Stimulated activated CD4-positive, alpha-beta T cell treated with anti-CD3 and anti-CD28 coated beads, Interleukin-15, amount 100 ng/mL, for 24 hours (primary cell): ENCODE measurements around the gene ADI1.
"Not testable (repeated sequence)": the region's sequence is repeated elsewhere in the genome, so short reads cannot be mapped to it uniquely, and the experiment has no call there.

Experiments used
- DNase-seq: peaks from one replicate; pipeline ENCODE4 v3.0.0-alpha.2; 2020

The ADI1 gene

GRCh38 chr2:3461801-3462492 is 57.4 kb downstream of the ADI1 start:
- DNase-seq = peak; percentile 37

GRCh38 chr2:3460831-3461800 is 58.2 kb downstream of the ADI1 start:
- DNase-seq = no peak

- DNase-seq = no peak
Observed at GRCh38 chr2:3460156-3460555, 59.2 kb downstream of the ADI1 start.

- DNase-seq = no peak
Observed at GRCh38 chr2:3459185-3460015, 59.9 kb downstream of the ADI1 start.

- DNase-seq = no peak
Observed at GRCh38 chr2:3458396-3459184, 60.7 kb downstream of the ADI1 start.

GRCh38 chr2:3457524-3458395 is 61.6 kb downstream of the ADI1 start:
- no peak for DNase-seq

- no peak for DNase-seq
Observed at GRCh38 chr2:3456125-3456524, 63.2 kb downstream of the ADI1 start.

- no peak for DNase-seq
Observed at GRCh38 chr2:3454802-3455201, 64.5 kb downstream of the ADI1 start.

GRCh38 chr2:3454005-3454404 is 65.3 kb downstream of the ADI1 start:
- not testable (repeated sequence) for DNase-seq

- no peak for DNase-seq
Observed at GRCh38 chr2:3453190-3453999, 65.9 kb downstream of the ADI1 start.

- no peak for DNase-seq
Observed at GRCh38 chr2:3451926-3452671, 67.2 kb downstream of the ADI1 start.

GRCh38 chr2:3451169-3451568 is 68.2 kb downstream of the ADI1 start:
- no peak for DNase-seq

GRCh38 chr2:3450385-3451010 is 68.8 kb downstream of the ADI1 start:
- DNase-seq = no peak

GRCh38 chr2:3449936-3450335 is 69.4 kb downstream of the ADI1 start:
- DNase-seq = no peak

GRCh38 chr2:3449086-3449485 is 70.2 kb downstream of the ADI1 start:
- no peak for DNase-seq

GRCh38 chr2:3448441-3448911 is 70.9 kb downstream of the ADI1 start:
- DNase-seq = not testable (repeated sequence)

- DNase-seq = no peak
Observed at GRCh38 chr2:3447789-3448317, 71.5 kb downstream of the ADI1 start.
